ENCODE measurements around the gene HSD17B8.

HSD17B8 gene

DNA sequence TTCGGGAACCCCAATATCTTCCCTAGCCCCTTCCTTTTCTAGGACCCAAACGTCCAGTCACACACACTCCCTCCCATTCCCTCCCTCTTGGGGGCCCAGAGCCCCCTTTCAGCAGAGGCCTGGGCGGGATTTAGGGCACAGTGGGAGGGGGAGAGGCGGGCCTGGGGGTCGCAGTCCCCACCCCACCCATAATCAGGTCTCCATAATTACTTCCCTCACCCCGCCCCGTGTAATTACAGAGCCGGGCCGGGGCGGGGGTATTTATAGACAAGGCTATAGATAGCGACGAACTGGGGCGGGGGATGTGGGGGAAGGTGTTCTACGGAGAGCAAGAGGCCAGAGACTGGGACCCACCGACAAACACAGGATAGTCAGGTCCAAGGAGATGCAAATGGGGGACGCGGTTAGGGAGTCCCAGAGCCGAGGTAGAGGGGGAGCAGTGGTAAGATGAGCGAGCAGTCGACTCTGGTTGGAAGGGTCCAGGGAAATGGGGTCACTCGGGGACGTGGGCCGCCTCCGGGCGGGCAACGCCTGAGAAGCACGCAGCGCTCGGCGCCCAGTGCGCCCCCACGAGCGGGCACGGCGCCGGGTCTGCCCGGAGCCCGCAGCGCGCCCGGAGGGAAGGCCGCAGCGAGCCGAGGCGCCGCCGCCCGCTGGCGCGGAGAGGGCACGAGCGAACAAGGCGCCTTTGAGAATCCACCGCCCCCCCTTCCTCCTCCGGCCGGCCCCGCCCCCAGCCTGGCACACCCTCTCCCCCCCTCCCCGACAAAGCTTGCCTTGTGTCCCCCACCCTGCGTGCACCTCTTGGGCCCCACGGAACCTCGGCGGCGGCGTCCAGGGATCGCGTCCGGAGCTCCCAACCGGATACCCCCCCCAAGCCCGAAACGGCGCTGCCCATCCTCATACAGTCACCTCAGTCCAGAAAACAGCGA is 11.5 kb upstream of the HSD17B8 start:
- H3K4me1 ChIP-seq (ENCODE audit: control insufficient read depth, low read length): peaks cover 19% of the 10 kb centered on the region
- peak overlapping the region; percentile 51 for H3K4me3 ChIP-seq (ENCODE audit: low read length)
- H3K4me2 ChIP-seq (ENCODE audit: low read length): peak overlapping the region; percentile 65
- no peaks in the 10 kb centered on the region for H3F3A ChIP-seq (ENCODE audit: control insufficient read depth, insufficient read depth)
- no peaks in the 10 kb centered on the region for H3K9me2 ChIP-seq (replicated peaks; ENCODE audit: control insufficient read depth, low read length)
- no peaks in the 10 kb centered on the region for H3K9me3 ChIP-seq (ENCODE audit: control insufficient read depth, insufficient read depth, low read length)
- no peak overlapping the region for H3K27ac ChIP-seq (ENCODE audit: low read depth, low read length)
- peaks cover 25% of the 10 kb centered on the region for H3K27me3 ChIP-seq (ENCODE audit: control insufficient read depth, low read length)
- H3K79me2 ChIP-seq (ENCODE audit: control insufficient read depth, low read length): peaks cover 4% of the 10 kb centered on the region; the same call in 1 of the 2 replicates
- H3K36me3 ChIP-seq (ENCODE audit: control insufficient read depth, low read length): peaks cover 38% of the 10 kb centered on the region
- H4K20me1 ChIP-seq (ENCODE audit: control insufficient read depth, insufficient read depth, low read depth, low read length): 0 out of 2 replicates have a peak, but pooled peaks cover 4% of the 10 kb centered on the region
- TF ChIP-seq, protein P1, sequence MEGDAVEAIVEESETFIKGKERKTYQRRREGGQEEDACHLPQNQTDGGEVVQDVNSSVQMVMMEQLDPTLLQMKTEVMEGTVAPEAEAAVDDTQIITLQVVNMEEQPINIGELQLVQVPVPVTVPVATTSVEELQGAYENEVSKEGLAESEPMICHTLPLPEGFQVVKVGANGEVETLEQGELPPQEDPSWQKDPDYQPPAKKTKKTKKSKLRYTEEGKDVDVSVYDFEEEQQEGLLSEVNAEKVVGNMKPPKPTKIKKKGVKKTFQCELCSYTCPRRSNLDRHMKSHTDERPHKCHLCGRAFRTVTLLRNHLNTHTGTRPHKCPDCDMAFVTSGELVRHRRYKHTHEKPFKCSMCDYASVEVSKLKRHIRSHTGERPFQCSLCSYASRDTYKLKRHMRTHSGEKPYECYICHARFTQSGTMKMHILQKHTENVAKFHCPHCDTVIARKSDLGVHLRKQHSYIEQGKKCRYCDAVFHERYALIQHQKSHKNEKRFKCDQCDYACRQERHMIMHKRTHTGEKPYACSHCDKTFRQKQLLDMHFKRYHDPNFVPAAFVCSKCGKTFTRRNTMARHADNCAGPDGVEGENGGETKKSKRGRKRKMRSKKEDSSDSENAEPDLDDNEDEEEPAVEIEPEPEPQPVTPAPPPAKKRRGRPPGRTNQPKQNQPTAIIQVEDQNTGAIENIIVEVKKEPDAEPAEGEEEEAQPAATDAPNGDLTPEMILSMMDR (IDR thresholded peaks at IDR 0.05; ENCODE audit: low read depth, low read length, poor library complexity, severe bottlenecking): no peak
- TF ChIP-seq EZH2phosphoT487 (IDR thresholded peaks at IDR 0.05; ENCODE audit: borderline replicate concordance, low read length): peak; percentile 87

GRCh38 chr6:33193619-33194018 is 10.8 kb upstream of the HSD17B8 start:
- 0 out of 2 replicates have a peak, but pooled peaks cover 4% of the 10 kb centered on the region for H4K20me1 ChIP-seq (ENCODE audit: control insufficient read depth, insufficient read depth, low read depth, low read length)
- no peaks in the 10 kb centered on the region for H3K9me2 ChIP-seq (replicated peaks; ENCODE audit: control insufficient read depth, low read length)
- no peaks in the 10 kb centered on the region for H3K9me3 ChIP-seq (ENCODE audit: control insufficient read depth, insufficient read depth, low read length)
- H3F3A ChIP-seq (ENCODE audit: control insufficient read depth, insufficient read depth): no peaks in the 10 kb centered on the region
- H3K36me3 ChIP-seq (ENCODE audit: control insufficient read depth, low read length): peaks cover 44% of the 10 kb centered on the region
- H3K4me1 ChIP-seq (ENCODE audit: control insufficient read depth, low read length): peaks cover 26% of the 10 kb centered on the region
- H3K79me2 ChIP-seq (ENCODE audit: control insufficient read depth, low read length): peaks cover 9% of the 10 kb centered on the region
- peaks cover 25% of the 10 kb centered on the region for H3K27me3 ChIP-seq (ENCODE audit: control insufficient read depth, low read length)
- no peak overlapping the region for H3K27ac ChIP-seq (ENCODE audit: low read depth, low read length)
- TF ChIP-seq, protein P1 (IDR thresholded peaks at IDR 0.05; ENCODE audit: low read depth, low read length, poor library complexity, severe bottlenecking): no peak
- no peak for TF ChIP-seq EZH2phosphoT487 (IDR thresholded peaks at IDR 0.05; ENCODE audit: borderline replicate concordance, low read length)
- H3K4me3 ChIP-seq (ENCODE audit: low read length): no peak overlapping the region
- no peak overlapping the region for H3K4me2 ChIP-seq (ENCODE audit: low read length)

GRCh38 chr6:33194431-33194979 is 9.9 kb upstream of the HSD17B8 start:
- Histone ChIP-seq H3K4me3 (ENCODE audit: low read length) (no peak overlapping the region), H3K4me1 (ENCODE audit: control insufficient read depth, low read length) (peaks cover 34% of the 10 kb centered on the region), H3K27me3 (ENCODE audit: control insufficient read depth, low read length) (peaks cover 25% of the 10 kb centered on the region), H3K79me2 (ENCODE audit: control insufficient read depth, low read length) (peaks cover 18% of the 10 kb centered on the region), H3K9me2 (replicated peaks; ENCODE audit: control insufficient read depth, low read length) (no peaks in the 10 kb centered on the region), H3K36me3 (ENCODE audit: control insufficient read depth, low read length) (peaks cover 44% of the 10 kb centered on the region), H4K20me1 (ENCODE audit: control insufficient read depth, insufficient read depth, low read depth, low read length) (0 out of 2 replicates have a peak, but pooled peaks cover 4% of the 10 kb centered on the region), H3K9me3 (ENCODE audit: control insufficient read depth, insufficient read depth, low read length) (no peaks in the 10 kb centered on the region), H3F3A (ENCODE audit: control insufficient read depth, insufficient read depth) (no peaks in the 10 kb centered on the region), H3K4me2 (ENCODE audit: low read length) (no peak overlapping the region), H3K27ac (ENCODE audit: low read depth, low read length) (no peak overlapping the region)
- TF ChIP-seq, protein P1 (IDR thresholded peaks at IDR 0.05; ENCODE audit: low read depth, low read length, poor library complexity, severe bottlenecking): no peak
- TF ChIP-seq EZH2phosphoT487 (IDR thresholded peaks at IDR 0.05; ENCODE audit: borderline replicate concordance, low read length): no peak

Measured in DOHH2 (cell line).